Stimulated activated CD8-positive, alpha-beta memory T cell treated with anti-CD3 and anti-CD28 coated beads, Interleukin-12 subunit alpha, Interleukin-12 subunit beta, amount 100 ng/mL, for 24 hours (primary cell): Measurements from ENCODE around the gene THSD4.
"Not testable (repeated sequence)": the region's sequence is repeated elsewhere in the genome, so short reads cannot be mapped to it uniquely, and the experiment has no call there.

Source experiments
- DNase-seq: peaks from one replicate; pipeline ENCODE4 v3.0.0-alpha.2; 2020; ENCODE audit errors: extremely low read depth

THSD4 gene

GRCh38 chr15:71121442-71121841 lies 6.2 kb downstream of the THSD4 start:
- DNase-seq = no peak

DNA sequence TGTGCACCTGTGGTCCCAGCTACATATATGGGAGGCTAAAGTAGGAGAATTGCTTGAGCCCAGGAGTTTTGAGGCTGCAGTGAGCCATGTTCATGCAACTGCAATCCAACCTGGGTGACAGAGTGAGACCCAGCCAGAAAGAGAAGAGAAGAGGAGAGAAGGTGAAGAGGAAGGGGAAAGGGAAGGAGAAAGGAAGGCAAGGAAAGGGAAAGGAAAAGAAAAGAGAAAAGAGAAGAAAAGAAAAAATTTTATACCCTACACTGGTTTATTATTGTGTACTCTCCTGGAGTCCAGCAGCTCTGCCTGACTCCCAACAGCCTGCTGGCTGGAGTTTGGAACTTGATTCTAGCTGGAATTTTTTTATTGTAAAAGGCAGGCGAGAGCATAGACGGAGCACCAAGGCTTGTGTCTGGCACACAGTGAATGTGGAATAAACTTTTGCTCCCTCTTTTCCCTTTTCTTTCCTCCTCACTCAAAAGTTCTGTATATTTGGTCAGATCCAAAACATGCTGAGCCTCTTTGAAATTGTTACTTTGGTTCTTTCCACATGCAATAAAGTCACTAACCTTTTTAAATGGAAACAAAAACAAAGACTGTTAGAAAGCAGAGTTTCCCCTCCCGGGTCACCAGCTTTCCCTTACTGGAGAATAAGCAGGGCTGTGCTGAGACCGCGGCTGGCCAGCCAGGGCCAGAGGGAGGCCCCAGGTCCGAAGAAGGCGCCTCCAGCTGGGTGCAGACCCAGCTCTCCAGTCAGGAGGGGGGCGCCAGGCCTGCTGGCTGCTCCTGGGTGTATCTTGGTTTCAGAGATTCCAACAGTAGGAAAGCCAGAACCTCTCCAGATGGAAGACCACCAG lies 9.9 kb downstream of the THSD4 start:
- no peak for DNase-seq

DNA sequence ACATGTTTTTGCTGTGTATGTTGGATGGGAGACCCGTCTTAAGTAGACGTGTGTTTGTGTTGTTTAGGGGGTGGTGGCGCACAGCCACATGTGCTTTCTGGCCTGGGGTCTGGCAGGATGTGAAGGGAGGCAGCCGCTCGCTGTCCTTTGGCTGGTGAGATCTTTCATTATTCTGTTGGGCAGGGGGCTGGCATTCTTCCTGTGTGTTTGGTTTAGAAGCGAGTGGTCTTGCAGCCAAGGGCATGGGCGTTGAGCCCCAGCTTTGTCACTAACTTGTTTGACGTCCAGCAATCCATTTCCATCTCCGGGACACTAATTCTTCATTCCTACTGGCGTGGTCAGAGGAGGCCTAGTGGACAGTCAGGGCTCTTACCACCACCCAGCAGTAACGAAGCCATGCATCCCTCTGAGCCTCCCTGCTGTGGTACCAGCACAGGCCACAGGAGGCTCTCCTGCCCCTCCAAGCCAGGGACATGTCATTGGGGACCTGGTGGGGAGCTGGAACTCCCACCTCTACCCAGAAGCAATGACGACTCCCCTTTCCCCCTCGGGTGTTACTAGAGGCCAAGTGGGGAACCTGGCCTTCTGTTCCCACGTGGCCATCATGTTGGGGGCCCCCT lies 10.7 kb downstream of the THSD4 start:
- no peak for DNase-seq

GRCh38 chr15:71127083-71127482 lies 11.8 kb downstream of the THSD4 start:
- no peak for DNase-seq

GRCh38 chr15:71128159-71128558 lies 12.9 kb downstream of the THSD4 start:
- DNase-seq = not testable (repeated sequence)

DNA sequence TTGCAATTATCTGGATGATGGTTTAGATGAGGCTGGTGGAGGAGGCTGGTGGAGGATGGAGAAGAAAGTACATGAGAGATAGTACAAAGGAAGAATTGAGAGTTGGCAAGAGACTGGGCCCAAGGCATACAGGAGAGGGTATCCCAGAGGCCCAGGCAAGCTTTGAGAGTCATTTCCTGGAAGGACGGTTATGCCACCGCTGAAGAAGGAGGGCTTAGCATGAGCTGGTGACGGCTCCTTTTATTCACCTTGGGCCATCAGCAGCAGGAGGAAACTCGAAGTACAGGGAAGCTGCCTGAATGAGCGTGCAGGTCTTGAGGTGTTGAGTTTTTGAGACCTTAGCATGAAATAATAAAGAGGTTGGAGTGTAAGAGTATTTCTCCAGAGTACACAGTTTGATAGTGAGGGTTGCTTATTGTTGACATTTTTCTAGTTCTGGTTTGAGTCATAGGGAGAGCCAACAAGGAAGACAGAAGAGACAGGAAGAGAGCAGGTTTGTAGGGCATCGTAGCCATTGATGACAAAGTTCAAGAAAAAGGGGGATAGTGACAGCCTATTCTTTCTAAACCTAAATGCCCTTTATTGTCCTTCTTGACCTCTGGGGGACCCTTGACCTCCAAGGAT lies 13.8 kb downstream of the THSD4 start:
- no peak for DNase-seq

DNA sequence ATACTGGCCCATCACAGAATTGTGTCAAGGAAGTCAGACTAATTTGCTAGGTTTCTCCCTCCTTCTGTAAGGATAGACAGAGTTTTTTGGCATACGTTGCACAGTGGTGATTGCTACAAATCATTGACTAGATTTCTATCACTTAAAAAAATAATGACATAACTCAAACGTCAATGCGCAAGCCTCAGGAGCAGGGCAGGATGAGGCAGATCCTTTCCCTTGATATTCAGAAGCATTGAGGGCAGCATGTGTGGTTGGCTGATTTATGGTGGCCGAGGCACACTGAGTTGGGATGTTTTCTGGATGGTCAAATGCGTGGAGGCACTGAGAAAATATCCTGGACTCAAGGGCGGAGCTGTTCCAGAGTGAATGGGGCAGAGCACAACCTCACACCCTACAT lies 14.4 kb downstream of the THSD4 start:
- DNase-seq = no peak

- no peak for DNase-seq
Observed at GRCh38 chr15:71131601-71132362, 16.5 kb downstream of the THSD4 start.

GRCh38 chr15:71133747-71134472 lies 18.6 kb downstream of the THSD4 start:
- DNase-seq = no peak

- no peak for DNase-seq
Observed at GRCh38 chr15:71136159-71136783, 21.0 kb downstream of the THSD4 start.

GRCh38 chr15:71136793-71137518 lies 21.7 kb downstream of the THSD4 start:
- no peak for DNase-seq

DNA sequence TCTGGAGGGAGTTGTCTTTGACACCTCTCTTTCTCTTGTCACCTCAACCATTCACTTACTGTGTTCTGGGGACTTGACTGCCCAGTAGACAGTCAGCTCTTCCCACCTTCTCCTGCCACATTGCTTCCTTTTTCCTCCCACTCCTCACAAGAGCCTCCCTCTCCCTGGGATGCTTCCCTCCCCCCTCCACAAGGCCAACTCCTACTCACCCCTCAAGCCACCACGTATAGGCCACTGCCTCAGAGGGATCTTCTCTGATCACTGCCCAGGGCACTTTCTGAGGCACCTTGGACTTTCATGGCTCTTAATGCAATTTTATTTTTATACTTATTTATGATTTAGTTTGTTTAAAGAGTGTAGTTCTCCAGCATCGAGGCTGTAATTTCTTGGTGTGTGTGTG lies 23.2 kb downstream of the THSD4 start:
- DNase-seq = no peak

GRCh38 chr15:71139241-71139640 lies 24.0 kb downstream of the THSD4 start:
- no peak for DNase-seq

DNA sequence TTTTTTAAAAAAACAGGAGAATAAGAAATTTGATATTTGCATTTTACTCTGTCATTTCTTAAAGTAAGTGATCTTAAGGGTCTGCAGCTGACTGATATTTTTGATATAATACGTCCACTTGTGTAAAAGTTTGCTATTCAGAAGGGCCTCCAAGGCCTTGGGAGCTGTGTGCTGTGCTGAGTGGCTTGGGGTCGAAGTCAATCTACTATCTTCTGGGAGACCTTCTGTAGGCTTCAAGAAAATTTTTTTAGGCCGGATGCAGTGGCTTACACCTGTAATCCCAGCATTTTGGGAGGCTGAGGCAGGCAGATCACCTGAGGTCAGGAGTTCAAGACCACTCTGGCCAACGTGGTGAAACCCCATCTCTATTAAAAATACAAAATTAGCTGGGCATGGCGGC lies 26.3 kb downstream of the THSD4 start:
- no peak for DNase-seq

DNA sequence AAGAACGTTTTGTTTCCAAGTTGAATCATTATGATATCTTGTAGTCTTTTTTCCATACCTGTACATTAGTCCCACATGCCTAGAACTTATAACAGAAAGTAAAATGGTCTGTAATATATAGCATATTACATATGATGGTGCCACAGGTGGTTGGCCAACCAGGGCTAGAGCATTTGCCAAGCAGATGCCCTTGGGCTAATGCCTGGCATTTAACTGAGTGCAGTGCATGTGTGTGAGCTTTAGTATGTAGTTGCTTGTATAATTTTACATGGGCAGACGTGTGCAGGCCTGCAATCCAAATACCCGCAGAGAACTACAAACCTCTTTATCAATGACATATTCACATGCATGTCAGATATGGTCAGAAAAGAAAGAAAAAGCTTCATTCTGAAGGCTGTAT lies 27.5 kb downstream of the THSD4 start:
- DNase-seq = no peak

DNA sequence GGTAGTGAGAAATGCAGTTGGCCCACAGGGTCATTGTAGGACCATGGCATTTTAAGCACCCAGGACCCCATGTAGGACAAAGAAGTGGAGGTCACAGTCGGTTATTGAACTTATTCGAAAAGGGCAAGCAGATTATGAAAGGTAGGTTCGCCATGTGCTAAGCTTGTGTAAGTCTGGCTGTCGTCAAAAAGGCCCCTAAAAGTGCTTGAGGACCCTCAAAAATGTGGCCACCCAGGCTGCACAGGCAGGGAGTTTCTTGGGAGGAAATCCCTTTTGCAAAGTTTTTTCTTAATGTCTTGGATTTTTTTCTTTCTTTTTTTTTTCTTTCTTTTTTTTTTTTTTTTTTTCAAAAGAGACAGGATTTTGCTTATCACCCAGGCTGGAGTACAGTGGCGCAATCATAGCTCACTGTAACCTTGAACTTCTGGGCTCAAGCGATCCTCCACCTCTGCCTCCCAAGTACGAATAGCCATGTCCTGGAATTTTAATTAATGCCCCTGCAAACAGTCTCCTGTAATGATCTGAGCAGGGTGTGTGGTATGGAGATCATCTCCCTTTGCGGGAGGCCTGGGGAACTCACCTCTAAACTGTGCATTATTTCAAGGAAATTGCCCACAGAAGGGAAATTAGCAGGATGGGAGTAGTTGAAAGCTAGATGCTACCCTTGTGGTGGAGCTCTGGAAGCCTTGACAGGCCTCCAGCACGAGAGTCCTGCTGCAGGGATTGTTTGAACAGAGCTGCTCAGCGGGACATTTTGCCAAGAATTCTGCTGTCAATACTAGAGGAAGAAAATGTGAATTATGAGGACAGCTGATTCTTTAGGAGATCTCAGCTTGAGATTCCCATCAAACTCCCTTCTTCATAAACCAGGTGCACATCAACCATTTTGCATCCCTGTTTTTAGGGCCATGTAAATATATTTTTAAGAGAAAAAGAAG lies 28.4 kb downstream of the THSD4 start:
- no peak for DNase-seq

DNA sequence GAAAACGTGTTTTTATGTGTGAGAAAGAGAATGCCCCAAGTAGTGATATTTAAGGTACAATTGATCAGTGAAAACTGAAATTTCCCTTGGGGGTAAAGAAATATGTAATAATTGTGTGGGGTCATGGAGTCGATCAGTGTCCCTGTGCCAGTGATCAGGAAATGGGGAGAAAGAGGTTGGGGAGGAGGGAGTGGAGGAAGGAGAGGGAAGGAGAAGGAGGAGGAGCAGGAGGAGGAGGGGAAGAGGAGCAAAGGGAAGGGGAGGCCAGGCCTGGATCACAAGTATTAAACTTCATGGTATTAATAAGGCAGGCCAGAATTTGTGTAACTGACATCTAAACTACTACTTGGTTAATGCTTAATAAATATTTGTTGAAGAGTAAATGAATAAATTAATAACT lies 30.4 kb downstream of the THSD4 start:
- DNase-seq = no peak

DNA sequence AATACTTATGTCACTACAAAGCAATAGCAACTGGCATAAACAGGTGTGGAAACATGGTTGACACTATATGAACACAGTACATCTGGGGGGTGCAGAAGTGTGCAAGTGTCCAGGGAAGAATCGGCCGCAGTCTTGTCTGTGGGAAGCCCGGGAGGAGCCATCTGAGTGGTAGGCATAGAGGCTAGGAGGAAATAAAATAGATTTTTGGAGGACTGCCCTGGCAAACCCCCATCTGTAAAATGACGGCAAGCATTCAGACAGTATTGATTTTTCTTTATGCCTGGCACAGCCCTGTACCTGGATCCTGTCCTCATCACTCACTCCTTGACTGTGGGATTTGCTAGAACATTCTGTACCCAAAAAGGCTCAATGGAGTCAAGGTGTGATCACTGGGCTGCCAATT lies 31.3 kb downstream of the THSD4 start:
- DNase-seq = no peak

- DNase-seq = no peak
Observed at GRCh38 chr15:71148048-71148447, 32.8 kb downstream of the THSD4 start.
